GM12878 (cell line): Measurements from ENCODE around the gene ATP2A2. TPM values are rescaled to one million over a fixed set of nuclear protein-coding genes. Genes with fewer than 3 reads are reported as not detected.

Experiments used
- CREB1 ChIP-seq: IDR thresholded peaks from 2 replicates; pipeline ENCODE4 v1.6.1; 2012; ENCODE audit warnings: low read depth, mild to moderate bottlenecking, inconsistent platforms
- JUND ChIP-seq: IDR thresholded peaks from 2 replicates; pipeline ENCODE4 v1.6.1; 2012; ENCODE audit warnings: low read depth, mild to moderate bottlenecking, low read length, improper control_type of control experiment, moderate library complexity
- MEF2B ChIP-seq: fragments of 450-650 bp; IDR thresholded peaks from 2 replicates; pipeline ENCODE4 v1.6.1; 2018; ENCODE audit warnings: mild to moderate bottlenecking, moderate library complexity; ENCODE audit not compliant: partially characterized antibody, poor library complexity, severe bottlenecking
- MYB ChIP-seq: fragments of 150-350 bp; IDR thresholded peaks from 2 replicates; pipeline ENCODE4 v1.6.1; 2014; ENCODE audit warnings: mild to moderate bottlenecking, low read depth, low read length, borderline replicate concordance
- NFIC ChIP-seq: IDR thresholded peaks from 2 replicates; pipeline ENCODE4 v1.6.1; 2012; ENCODE audit warnings: low read depth, mild to moderate bottlenecking, inconsistent platforms, low read length, moderate library complexity
- POLR2AphosphoS2 ChIP-seq: IDR thresholded peaks from 2 replicates; pipeline ENCODE4 v1.6.1; 2011; ENCODE audit warnings: low read depth, mild to moderate bottlenecking, low read length, improper control_type of control experiment, moderate library complexity
- SUPT20H ChIP-seq: IDR thresholded peaks from 2 replicates; pipeline ENCODE4 v1.6.1; 2011; ENCODE audit warnings: low read depth, mild to moderate bottlenecking, low read length, moderate library complexity, borderline replicate concordance; ENCODE audit not compliant: control insufficient read depth
- ZNF274 ChIP-seq: IDR thresholded peaks from one replicate; pipeline ENCODE4 v1.8.0; 2011; ENCODE audit not compliant: insufficient read length, insufficient read depth
- polyA plus RNA-seq, 11 experiments: library from polyadenylated mRNA; depleted of rRNA in 4 of 11; unstranded in 6 of 11; stranded (reverse) in 5 of 11; fragments of >200 nt; fragmentation: Nextera tagmentation in 4 of 11; fragmentation: Illumina TruSeq in 1 of 11; extraction: Ambion mirVana in 4 of 11; extraction: Trizol in 1 of 11; gene quantifications; 1 replicate in 1 of 11; 2 replicates in 10 of 11; pipeline versions ENCODE4 v1.2.1 to v1.2.3, GENCODE V29; 2011 to 2016; ENCODE audit warnings: inconsistent platforms in 2 of 11, missing spikeins in 2 of 11, low read depth in 1 of 11
- total RNA-seq, 4 experiments: library from RNA; depleted of rRNA in 3 of 4; stranded (reverse); fragments of >200 nt in 3 of 4; fragmentation: Illumina TruSeq in 1 of 4; extraction: Trizol in 1 of 4; gene quantifications; 2 replicates each; pipeline versions ENCODE4 v1.2.1 to v1.2.3, GENCODE V29; 2013 to 2021
- TF ChIP-seq, protein P1 (sequence below): fragments of 450-650 bp; formaldehyde crosslinking; IDR thresholded peaks from 2 replicates; pipeline ENCODE4 v1.4.0; 2020; ENCODE audit warnings: mild to moderate bottlenecking, moderate library complexity
- TF ChIP-seq, protein P2 (sequence below): IDR thresholded peaks from 2 replicates; pipeline ENCODE4 v1.6.1; 2012; ENCODE audit warnings: mild to moderate bottlenecking, low read depth, low read length
- TF ChIP-seq, protein P3 (sequence below): IDR thresholded peaks from 2 replicates; pipeline ENCODE4 v1.6.1; 2012; ENCODE audit warnings: improper control_type of control experiment, low read depth, low read length; ENCODE audit not compliant: insufficient replicate concordance

The ATP2A2 gene
- total and polyA plus RNA-seq, 10 of the 15 experiments (the other 5 are each of a cell fraction or from before 2014, with no cell fraction given): 3.7 to 133 (median 34.4) TPM

DNA sequence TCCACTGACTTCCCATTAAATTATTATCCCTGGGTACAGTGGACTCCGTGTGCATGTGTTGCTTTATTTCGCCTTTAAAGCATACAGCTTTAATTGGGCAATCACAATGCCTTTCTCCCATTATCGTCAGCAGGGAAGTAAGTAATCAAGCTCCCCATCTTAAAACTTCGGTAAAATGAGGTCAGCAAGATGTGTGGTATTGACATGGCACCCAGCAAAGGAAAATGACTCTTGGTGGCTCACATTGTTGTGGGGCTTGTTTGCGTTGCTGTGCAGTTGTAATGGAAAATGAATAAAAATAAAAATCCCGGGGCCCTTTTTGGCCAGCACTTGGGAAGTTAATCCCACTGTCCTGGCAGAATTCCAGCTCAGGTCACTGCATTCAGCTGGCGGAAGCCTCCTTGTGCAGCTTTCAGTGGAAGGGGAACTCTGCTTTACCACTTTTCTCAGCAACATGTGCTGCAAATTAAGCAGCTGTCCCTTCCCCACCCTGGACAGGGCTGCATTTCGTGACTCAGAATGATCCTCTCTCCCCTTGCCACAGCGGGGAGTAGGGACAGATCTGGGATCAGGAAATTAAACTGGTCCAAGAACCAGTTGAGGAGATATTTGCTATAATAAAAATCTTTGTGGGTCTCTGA is 13.9 kb upstream of the ATP2A2 start (continued):
- TF ChIP-seq, protein P1, sequence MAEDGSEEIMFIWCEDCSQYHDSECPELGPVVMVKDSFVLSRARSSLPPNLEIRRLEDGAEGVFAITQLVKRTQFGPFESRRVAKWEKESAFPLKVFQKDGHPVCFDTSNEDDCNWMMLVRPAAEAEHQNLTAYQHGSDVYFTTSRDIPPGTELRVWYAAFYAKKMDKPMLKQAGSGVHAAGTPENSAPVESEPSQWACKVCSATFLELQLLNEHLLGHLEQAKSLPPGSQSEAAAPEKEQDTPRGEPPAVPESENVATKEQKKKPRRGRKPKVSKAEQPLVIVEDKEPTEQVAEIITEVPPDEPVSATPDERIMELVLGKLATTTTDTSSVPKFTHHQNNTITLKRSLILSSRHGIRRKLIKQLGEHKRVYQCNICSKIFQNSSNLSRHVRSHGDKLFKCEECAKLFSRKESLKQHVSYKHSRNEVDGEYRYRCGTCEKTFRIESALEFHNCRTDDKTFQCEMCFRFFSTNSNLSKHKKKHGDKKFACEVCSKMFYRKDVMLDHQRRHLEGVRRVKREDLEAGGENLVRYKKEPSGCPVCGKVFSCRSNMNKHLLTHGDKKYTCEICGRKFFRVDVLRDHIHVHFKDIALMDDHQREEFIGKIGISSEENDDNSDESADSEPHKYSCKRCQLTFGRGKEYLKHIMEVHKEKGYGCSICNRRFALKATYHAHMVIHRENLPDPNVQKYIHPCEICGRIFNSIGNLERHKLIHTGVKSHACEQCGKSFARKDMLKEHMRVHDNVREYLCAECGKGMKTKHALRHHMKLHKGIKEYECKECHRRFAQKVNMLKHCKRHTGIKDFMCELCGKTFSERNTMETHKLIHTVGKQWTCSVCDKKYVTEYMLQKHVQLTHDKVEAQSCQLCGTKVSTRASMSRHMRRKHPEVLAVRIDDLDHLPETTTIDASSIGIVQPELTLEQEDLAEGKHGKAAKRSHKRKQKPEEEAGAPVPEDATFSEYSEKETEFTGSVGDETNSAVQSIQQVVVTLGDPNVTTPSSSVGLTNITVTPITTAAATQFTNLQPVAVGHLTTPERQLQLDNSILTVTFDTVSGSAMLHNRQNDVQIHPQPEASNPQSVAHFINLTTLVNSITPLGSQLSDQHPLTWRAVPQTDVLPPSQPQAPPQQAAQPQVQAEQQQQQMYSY (CRISPR knock-in tag): no peak
- TF ChIP-seq POLR2AphosphoS2 (no peak), MYB (no peak), JUND (no peak), CREB1 (no peak), ZNF274 (no peak), NFIC (no peak), MEF2B (no peak), SUPT20H (no peak)
- TF ChIP-seq, protein P2, sequence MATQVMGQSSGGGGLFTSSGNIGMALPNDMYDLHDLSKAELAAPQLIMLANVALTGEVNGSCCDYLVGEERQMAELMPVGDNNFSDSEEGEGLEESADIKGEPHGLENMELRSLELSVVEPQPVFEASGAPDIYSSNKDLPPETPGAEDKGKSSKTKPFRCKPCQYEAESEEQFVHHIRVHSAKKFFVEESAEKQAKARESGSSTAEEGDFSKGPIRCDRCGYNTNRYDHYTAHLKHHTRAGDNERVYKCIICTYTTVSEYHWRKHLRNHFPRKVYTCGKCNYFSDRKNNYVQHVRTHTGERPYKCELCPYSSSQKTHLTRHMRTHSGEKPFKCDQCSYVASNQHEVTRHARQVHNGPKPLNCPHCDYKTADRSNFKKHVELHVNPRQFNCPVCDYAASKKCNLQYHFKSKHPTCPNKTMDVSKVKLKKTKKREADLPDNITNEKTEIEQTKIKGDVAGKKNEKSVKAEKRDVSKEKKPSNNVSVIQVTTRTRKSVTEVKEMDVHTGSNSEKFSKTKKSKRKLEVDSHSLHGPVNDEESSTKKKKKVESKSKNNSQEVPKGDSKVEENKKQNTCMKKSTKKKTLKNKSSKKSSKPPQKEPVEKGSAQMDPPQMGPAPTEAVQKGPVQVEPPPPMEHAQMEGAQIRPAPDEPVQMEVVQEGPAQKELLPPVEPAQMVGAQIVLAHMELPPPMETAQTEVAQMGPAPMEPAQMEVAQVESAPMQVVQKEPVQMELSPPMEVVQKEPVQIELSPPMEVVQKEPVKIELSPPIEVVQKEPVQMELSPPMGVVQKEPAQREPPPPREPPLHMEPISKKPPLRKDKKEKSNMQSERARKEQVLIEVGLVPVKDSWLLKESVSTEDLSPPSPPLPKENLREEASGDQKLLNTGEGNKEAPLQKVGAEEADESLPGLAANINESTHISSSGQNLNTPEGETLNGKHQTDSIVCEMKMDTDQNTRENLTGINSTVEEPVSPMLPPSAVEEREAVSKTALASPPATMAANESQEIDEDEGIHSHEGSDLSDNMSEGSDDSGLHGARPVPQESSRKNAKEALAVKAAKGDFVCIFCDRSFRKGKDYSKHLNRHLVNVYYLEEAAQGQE: no peak
- TF ChIP-seq, protein P3, sequence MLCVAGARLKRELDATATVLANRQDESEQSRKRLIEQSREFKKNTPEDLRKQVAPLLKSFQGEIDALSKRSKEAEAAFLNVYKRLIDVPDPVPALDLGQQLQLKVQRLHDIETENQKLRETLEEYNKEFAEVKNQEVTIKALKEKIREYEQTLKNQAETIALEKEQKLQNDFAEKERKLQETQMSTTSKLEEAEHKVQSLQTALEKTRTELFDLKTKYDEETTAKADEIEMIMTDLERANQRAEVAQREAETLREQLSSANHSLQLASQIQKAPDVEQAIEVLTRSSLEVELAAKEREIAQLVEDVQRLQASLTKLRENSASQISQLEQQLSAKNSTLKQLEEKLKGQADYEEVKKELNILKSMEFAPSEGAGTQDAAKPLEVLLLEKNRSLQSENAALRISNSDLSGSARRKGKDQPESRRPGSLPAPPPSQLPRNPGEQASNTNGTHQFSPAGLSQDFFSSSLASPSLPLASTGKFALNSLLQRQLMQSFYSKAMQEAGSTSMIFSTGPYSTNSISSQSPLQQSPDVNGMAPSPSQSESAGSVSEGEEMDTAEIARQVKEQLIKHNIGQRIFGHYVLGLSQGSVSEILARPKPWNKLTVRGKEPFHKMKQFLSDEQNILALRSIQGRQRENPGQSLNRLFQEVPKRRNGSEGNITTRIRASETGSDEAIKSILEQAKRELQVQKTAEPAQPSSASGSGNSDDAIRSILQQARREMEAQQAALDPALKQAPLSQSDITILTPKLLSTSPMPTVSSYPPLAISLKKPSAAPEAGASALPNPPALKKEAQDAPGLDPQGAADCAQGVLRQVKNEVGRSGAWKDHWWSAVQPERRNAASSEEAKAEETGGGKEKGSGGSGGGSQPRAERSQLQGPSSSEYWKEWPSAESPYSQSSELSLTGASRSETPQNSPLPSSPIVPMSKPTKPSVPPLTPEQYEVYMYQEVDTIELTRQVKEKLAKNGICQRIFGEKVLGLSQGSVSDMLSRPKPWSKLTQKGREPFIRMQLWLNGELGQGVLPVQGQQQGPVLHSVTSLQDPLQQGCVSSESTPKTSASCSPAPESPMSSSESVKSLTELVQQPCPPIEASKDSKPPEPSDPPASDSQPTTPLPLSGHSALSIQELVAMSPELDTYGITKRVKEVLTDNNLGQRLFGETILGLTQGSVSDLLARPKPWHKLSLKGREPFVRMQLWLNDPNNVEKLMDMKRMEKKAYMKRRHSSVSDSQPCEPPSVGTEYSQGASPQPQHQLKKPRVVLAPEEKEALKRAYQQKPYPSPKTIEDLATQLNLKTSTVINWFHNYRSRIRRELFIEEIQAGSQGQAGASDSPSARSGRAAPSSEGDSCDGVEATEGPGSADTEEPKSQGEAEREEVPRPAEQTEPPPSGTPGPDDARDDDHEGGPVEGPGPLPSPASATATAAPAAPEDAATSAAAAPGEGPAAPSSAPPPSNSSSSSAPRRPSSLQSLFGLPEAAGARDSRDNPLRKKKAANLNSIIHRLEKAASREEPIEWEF: no peak
- TF ChIP-seq, all 136 proteins: peak for 0
